Activated CD8-positive, alpha-beta memory T cell treated with anti-CD3 and anti-CD28 coated beads for 1 hour (primary cell): Measurements from ENCODE around the gene ARHGAP23.
"Not testable (repeated sequence)": the region's sequence is repeated elsewhere in the genome, so short reads cannot be mapped to it uniquely, and the experiment has no call there.

ENCODE experiments used
- DNase-seq, 2 donors: peaks; one replicate each; pipeline ENCODE4 v3.0.0-alpha.2; 2020; ENCODE audit warnings: low read depth in 1 of 2; ENCODE audit errors: extremely low read depth in 1 of 2

The ARHGAP23 gene

DNA sequence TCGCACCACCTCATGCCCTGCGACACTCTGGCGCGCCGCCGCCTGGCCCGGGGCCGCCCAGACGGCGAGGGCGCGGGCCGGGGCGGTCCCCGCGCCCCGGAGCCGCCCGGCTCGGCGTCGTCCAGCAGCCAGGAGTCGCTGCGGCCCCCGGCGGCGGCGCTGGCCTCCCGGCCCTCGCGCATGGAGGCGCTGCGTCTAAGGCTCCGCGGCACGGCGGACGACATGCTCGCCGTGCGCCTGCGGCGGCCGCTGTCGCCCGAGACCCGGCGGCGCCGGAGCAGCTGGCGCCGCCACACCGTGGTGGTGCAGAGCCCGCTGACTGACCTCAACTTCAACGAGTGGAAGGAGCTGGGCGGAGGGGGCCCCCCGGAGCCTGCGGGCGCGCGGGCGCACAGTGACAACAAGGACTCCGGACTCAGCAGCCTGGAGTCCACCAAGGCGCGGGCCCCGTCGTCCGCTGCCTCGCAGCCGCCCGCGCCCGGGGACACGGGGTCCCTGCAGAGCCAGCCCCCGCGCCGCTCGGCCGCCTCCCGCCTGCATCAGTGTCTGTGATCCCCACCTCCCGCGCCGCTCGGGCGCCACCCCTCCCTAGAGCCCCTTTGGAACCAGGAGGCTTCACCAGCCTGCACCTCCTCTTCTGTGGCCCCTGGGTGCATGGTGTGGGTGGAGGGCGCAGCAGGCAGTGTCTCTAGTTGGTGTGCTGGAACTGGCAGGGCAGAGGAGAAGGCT lies 82.3 kb downstream of the ARHGAP23 start:
- no peak for DNase-seq

DNA sequence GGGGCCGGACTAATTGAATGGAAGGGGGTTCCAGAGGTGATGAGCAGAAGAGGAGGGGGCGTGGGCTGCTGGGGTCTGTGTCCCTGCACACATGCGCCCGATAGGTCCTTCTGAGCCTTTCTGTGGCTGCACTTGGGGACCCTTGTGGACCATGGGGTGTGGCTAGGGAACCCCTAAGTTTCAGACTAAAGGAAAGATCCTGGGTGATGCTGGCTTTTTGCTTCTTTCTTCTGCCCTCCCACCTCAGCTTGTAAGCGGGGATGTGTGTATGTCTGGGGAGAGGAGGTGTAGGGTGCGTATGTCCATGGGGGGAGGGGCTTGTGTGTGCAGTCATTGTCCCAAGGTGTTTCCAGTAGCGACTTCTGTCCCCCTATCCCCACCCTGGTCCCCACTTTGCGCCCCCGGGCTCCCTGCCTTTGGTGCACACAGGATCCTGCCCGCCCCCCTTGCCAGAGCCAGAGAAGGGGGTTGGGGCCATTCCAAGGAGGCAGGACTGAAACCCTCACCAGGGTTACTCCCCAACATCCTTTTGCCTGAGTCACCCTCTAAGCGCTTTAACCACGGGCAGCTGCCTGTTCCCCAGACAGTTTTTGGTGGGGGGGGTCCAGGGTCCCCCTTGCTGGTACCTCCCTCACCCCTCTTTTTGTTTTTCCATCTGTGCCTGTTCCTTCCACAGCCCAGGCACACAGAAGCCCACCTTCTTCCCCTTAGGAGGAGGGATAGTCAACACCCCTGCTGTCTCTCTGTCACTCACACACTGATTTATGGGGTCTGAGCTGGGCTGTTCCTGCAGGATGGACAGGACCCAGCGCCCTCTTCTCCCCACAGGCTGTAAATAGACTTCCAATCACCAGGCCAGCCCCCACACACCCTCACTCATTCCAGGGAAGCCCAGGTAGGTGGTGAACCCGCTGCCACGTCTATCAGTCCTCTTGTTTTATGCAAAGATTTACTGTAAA lies 83.2 kb downstream of the ARHGAP23 start:
- no peak for DNase-seq

DNA sequence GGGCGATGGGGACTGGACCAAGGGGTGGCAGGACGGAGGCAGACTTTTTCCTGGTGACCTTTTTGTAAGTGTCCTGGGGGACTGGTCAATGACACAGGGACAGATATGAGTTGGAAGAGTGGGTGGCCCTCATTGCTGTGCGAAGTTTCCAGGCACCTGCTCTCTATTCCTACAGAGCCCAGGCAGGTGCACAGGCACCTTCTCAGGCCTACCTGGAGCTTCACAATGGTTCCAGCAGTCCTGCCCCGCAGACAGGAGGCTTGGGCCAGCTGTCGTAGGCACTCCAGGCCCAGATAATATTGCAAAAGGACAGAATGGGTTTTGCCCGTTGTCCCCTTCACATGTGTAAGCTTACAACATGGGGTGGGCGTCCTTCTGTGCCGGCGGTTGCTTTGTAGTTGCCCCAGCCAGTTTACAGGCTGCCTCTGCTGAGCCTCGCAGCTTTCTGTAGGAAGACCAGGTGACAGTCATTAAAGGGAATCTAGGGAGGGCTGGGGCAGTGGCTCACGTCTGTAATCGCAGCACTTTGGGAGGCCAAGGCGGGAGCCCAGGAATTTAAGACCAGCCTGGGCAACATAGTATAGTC lies 84.3 kb downstream of the ARHGAP23 start:
- DNase-seq = no peak

DNA sequence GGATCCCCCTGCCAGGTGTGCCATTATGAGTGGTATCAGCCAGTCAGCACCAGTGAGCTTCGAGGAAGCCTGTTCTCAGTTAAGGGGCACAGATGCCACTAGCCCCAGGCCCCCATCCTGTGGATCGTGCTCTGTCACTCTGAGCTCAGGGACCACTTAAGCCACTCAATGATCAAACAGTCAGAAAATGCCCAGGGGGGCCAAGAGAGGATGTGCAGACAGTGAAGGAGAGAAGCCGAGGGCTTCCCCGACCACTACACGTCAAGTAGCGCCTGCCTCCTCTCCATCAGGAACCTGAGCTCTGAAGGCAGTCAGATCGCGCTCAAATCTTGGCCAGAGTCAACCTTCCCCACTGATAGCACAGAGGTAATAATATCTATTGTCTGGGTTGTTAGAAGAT lies 98.3 kb downstream of the ARHGAP23 start:
- DNase-seq = not testable (repeated sequence)

DNA sequence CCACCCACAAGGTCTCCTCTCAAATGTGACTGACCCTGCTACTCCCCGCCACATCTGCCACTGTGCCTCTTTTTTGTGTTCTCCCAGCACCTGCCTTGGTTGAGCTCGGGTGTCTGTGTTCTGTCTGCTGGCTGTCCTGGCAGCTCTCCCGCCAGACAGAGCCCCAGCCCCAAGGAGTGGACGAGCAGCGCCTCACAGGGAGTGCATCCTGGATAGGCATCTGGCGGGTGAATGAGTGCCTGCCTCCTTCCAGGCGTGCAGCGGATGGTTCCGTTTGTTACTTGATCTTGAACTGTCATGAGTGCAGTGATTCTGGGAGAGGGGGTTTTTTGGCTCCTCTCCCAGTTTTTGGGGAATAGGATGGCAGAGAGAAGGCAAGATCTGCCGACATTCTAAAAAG lies 99.9 kb downstream of the ARHGAP23 start:
- DNase-seq = not testable (repeated sequence)

DNA sequence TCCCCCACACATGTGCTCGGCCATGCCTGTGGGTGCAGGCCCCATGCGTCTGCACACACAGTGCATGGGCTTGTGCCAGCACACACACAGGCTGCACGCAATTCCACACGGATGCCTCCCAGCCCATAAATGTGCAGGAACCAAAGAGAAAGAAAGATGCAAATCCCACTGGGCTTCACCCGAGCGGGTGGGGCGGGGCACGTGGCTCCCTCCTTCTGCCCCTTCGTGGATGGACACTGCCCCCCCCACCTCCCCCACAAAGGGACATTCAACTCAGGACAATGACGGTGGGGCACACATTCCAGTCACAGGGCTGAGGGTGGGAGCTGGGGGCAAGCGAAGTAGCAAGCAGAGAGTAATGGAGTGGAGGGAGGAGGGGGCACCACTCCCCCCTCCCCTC lies 102.6 kb downstream of the ARHGAP23 start:
- not testable (repeated sequence) for DNase-seq

DNA sequence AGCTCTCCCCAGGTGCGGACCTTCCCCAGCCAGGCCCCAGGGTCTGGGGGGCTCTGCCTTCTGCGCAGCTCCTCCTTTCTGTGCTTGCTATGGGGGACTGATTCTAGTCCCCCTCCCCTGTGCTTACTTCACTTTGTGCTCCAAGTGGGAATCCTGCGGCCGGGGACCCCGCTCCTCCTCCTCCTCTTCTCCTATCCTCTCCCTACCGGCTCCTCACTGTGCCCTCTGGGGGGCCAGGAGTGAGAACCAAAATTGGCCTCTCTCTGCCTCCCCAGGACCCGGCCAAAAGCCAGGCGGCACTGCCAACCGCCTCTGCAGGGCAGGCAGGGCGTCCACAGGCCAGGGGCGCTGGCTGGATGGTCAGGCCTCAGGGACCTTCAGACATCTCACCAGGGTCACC lies 103.5 kb downstream of the ARHGAP23 start:
- not testable (repeated sequence) for DNase-seq

DNA sequence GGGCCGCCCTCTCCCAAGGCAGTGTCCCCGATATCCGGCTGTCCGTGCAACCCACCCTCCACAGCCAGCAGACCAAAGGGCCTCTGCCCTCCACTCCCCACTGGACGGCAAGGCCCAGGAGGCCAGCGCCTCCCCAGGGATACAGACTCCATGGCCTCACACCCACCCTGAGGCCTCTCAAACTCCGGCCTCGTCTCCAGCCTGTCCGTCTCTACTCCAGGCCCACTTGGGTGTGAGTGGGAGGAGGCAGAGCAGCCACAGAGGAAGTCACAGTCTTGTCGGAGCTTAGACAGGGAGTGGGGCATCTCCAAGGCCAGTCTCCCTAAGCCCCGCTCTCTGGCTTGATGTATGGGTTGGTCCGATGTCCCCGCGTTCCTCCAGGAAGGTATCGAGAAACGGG lies 104.2 kb downstream of the ARHGAP23 start:
- DNase-seq = no peak

DNA sequence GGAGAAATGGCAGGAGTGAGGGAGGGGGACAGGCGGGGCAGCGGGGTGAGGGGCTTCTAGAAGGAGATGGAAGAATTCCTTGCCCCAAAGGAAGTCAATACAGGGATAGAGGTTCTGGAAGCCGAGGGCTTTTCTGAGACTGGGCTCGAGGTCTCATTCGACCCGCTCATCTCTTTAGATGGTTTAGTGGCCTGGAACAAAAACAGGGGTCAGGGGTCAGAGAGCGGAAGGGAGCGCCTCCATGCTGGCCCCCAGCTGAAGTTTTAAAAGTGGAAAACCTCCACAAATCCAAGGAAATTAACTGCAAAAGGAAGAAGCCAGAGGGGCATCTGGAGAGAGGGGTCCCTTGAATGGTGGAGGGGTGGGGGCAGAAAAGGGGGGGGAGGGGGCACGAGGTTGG lies 105.0 kb downstream of the ARHGAP23 start:
- DNase-seq = no peak

DNA sequence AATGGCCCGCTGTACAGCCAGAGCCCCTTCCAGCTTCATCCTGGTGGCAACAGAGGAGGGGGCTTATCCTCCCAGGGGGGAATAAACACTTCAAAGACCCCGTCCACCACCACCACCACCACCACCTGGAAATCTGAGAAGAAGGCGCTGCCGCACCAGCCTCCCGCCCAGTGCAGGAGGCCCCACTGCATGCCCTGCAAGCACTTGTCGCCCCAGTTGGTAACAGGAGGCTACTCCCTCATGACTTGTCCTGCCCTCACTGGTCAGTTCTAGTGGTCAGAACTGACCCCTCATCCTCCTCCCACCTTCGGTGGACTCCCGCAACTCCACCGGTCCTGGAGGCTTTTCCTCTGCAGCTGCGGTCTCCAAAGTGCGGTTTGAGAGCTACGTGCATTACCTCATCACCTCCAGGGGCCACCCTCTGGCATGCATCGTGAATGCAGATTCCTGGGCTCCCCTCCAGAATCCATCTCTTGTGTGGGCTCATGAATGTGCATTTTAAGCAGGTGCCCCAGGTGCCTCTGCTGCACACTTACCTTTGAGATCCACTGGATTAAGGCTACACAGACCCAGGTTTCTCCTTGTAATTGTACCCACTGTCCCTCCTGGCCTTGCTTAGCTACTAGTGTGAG lies 105.7 kb downstream of the ARHGAP23 start:
- DNase-seq = no peak

DNA sequence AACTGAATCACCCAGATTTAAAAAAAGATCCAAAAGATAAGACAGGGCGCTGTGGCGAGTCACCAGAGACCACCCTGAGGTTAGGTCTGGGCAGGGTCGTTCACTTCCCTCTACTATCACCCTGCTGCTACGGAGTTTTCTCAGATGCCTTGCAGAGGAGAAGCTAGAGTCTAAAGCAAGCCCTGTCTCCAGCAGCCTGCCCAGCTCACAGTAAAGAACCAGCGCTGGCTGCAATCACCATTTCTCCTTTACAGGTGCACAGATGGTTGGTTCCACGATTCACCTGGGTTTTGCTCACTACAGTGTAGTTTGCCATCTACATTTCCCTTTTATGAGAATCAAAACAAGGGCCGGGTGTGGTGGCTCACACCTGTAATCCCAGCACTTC lies 106.2 kb downstream of the ARHGAP23 start:
- no peak for DNase-seq

DNA sequence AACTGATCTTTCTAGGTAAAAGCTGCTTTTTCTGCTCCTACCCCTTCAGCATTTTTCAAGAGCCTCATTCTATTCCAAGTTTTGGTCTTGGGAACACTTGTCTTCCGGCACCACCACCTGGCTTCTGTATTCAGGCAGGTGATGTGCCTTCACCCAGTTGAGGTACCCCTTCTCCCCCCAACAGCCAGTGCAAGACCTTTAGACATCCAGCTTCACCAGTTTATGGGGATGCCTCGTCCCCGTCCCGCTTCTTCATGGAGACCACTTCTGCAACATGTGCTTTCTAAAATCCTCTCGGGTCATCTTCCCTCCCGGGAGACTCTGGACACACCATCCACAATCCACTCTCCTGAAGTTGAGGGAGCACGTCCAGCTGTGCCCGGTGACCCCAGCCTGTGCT lies 107.6 kb downstream of the ARHGAP23 start:
- DNase-seq = no peak

DNA sequence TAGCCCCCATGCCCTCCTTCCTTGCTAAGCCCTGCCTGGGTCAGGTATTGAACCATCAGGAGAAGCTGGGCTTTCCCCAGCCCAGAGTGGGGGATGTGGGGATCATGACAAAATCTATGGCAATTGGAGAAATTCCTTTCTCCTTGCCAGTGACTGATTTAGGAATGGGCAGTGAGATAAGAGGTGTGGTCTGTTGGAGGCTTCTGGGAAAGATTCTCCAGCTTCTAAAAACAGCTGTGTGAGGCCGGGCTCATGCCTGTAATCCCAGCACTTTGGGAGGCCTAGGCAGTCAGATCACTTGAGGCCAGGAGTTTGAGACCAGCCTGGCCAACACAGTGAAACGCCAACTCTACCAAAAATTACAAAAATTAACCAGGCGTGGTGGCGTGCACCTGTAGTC lies 108.4 kb downstream of the ARHGAP23 start:
- DNase-seq = no peak

DNA sequence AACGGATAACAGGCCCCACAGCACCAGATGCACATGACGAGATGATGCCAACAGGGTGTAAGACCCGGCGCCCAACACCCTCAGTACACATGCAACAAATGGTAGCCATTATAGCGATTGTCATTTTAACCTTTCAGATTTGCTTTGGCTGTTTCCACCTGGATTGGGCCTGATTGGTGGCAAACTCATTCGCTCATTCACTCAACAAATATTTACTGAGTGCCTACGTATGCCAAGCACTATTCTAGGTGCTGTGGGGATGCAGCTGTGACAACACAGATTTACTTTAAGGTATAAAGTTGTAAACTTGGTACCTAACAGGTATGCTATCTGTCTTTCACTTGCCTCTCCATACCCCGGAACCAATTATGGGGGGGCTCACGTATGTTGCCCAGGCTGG lies 110.6 kb downstream of the ARHGAP23 start:
- DNase-seq = no peak

DNA sequence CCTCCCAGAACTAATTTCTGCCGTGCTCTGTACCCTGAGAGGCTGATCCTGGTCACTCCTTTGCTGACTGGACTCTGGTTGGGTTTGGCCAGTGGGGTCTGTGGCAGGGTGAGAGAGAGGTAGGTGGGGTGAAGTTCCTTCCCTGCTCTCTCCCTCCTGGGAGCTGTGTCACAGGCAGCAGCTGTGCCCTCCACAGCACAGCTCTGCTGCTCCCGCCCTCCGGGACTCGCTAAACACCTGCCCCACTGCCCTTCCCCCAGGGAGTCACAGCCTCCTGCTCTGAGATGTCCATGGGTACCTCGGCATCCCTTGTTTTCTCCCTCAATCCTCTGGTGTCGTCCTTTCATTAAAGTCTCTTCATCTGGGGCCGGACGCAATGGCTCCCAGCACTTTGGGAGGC lies 111.1 kb downstream of the ARHGAP23 start:
- no peak for DNase-seq

DNA sequence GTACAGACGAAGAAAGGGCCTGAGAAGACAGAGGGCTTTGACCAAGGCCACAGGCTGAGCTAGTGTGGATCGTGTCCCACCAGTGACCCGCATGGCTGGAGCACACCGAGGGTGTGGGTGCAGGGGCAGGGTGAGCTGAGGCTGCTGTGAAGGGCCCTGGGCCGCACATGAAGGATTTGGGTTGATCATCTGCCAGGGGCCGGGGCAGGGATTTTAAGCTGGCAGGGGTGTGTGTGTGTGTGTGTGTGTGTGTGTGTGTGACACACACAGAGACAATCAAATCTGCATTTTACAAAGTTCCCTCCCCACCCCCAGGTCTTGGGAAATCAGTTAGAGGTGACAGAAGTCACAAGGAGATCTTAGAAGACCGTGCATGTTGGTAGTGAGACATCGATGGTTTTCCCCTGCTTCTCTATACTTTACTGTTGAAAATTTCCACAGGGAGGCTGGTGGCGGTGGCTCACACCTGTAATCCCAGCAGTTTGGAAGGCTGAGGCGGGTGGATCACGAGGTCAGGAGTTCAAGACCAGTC lies 112.3 kb downstream of the ARHGAP23 start:
- no peak for DNase-seq

DNA sequence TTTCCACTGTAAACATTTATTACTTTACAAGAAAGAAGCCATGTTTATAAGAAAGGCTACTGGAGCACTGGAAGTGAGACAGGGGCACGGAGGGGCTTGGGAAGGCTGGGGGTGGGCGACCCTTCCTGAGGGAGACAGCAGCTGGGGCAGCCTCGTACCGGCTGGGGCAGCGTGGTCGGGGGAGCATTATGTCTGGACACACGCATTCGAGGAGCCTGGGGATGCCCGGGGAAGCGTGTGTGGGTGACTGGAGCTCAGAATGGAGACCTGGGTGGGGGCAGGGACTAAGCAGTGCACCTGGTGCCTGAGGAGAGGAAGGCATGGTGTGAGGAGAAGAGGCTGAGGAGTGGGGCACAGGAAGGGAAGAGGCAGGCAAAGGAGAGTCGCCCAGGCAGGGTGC lies 113.0 kb downstream of the ARHGAP23 start:
- DNase-seq = no peak

DNA sequence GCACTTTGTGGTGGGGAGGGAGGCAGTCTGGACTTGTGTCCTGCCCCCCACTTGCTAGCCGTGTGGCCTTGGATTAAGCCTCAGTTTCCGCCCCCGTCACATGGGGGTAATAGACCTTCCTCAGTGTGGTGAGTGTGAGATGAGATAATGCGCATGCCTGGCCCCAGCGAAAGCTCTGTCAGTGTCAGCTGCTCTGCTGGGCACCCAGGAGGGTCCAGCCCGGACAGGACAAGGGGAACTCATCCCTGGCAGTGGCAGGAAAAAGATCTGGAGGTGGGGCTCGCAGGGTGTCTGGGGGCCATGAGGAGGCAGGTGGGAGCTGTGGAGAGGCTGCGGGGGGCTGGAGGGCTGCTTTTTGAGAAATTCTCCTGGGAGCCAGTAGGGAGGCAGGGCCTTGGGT lies 114.0 kb downstream of the ARHGAP23 start:
- no peak for DNase-seq

DNA sequence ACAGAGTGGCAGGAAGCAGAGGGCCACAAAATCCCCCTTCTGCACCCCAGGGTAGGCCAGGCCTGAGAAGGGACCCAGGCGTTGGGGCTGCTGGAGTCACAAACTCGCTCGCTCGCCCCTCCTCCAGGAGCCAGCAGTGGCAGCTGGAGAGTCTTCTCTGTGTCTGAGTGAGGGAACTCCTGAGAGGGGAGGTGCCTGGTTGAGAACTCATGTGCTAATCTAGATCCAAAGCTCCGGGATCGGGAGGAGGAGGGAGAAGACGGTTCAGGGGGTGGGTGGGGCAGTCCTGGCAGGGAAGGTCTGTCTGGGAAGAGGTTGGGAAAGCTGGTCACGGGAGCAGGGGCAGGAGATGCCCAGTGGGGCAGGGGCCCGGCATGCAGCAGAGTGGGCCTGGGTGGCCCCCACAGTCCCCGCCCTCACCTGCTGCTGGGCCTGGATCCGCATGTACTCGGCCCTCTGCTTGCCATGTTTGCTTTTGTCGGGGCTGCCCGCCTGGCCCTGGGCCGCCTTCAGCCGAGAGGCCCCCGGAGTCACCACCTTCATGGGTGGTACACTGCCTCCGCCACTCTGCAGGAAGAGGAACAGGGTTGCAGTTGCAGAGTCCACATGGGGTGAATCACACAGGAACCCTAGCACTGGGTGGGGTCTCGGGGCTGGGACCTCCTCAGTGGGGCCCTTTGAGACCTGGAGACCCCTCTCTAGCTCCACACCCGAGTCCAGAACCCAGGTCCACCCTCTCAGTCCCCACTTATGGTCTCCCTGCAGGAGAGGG lies 115.3 kb downstream of the ARHGAP23 start:
- DNase-seq = no peak

DNA sequence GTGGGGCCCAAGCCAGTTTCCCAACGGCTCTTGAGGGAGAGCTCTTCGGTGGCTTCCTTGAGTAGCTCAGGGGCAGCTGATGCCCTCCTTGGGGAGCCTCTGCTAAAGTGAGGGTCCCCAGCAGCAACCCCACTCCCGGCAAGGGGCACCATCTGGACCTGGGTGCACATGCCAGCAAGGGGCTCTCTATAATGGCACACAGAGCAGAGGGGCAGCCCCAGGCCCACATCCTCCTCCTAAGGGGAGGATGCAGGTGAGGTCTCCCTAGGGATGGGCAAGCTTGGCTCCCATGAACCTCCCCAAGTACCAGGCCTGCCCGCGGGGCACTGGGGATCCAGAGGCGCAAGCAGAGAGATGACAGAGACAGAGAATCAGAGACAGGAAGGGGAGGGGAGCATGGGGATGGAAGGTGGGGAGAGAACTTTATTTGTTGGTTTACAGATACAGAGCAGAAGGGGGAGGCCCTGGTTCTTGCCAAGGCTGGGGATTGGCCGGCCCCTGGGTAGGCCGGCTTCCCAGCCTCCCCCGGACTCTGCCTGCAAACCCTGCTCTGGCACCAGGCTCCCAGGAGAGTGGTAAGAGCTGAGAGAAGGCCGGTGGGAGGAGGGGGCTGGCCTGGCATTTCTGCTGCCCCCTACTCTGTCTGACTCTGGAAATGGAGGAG lies 116.0 kb downstream of the ARHGAP23 start:
- no peak for DNase-seq
